GM21423 (cell line): Measurements from ENCODE around the gene RSPO1.

ENCODE experiments used
- ATAC-seq: cut with Tn5 transposase; IDR thresholded peaks from one replicate; pipeline ENCODE4 v1.9.1; 2021; ENCODE audit warnings: mild to moderate bottlenecking, moderate library complexity; ENCODE audit not compliant: unreplicated experiment

Gene RSPO1

GRCh38 chr1:37657620-37658412 is 23.1 kb upstream of the RSPO1 start:
- ATAC-seq: no peak

GRCh38 chr1:37656881-37657280 is 22.2 kb upstream of the RSPO1 start:
- no peak for ATAC-seq

DNA sequence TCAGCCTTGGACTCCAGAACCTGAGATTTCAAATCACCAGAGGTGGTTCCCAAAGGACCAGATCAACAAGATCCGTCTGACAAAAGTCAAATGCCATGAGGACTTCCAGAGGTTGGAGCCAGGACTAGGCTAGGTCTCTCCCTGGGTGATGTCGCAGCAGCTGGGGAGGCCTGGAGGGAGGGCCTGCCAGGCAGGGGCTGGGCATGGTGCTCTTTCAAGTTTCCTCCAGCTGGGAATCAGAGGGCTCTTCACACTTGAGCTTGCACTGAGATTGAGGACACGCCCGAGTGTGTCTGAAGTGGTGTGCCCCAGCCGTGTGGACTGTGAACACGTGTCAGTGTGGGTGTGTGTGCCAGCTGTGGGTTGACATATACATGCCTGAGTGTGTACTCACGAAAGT is 21.3 kb upstream of the RSPO1 start:
- ATAC-seq: no peak

DNA sequence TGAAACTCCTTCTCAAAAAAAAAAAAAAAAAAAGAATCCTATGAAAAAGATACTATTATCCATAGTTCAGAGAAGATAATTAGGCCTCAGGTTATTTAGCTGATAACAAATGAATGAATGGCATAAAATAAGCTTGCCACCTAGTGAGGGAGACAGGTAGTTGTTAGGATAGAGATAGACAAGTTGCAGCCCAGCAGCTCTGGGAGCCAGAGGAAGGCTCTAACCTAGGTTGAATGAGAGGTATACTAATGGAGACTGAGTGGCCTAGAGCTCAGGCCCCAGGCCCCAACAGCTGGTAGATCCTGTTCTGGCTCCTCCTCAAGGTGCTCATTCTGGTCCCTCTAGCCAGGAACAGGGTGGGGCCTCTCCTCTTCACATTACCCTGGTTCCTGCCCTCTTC is 20.6 kb upstream of the RSPO1 start:
- no peak for ATAC-seq

DNA sequence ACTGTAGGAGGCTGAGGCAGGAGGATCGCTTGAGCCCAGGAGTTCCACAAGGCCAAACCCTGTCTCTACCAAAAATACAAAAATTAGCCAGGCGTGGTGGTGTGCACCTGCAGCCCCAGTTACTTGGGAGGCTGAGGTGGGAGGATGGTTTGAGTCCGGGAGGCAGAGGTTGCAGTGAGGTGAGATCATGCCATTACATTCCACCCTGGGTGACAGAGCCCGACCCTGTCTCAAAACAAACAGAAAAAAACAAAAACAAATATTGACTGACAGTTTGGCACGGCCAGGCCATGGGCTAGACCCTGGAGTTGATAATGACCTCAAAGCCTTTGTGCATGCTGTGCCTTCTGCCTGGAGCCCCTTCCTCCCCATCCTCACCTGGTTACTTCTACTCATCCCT is 19.2 kb upstream of the RSPO1 start:
- ATAC-seq: no peak

DNA sequence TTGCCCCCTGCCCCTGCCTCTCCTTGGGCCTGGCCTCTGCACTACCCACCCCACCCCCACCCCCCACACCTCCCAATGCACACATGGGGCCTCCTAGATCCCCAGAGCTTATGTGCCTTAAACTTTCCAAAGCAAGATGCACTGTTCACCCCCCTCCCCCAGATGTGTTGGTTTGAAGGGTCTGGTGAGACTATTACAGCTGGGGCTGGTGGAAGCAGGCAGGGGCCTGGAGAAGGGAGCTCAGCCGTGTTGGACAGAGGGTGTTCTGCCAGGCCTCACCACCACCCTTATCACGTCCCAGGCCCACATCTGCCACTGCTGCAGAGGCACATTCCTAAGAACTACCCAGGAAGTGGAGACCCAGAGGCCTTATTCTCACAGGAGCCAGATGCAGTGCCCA is 18.3 kb upstream of the RSPO1 start:
- ATAC-seq: no peak

DNA sequence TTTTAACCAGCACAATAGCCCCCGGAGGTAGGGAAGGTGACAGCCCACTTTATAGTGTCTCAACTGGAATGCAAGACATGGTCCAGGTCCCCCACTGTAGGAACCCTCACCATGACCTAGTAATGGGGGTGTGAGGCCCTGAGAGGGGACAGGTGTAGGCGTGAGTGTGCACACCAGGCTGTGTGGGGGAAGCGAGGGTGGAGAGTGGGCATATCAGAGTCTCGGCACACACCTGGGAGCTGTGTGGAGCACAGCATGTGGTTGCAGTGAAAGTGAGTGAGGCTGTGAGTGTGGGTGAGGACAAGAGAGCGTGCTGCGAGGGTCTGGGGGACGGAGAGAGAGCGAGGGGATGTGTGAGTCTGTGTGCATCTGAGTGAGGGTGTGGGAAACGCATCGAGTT is 17.1 kb upstream of the RSPO1 start:
- ATAC-seq: no peak

DNA sequence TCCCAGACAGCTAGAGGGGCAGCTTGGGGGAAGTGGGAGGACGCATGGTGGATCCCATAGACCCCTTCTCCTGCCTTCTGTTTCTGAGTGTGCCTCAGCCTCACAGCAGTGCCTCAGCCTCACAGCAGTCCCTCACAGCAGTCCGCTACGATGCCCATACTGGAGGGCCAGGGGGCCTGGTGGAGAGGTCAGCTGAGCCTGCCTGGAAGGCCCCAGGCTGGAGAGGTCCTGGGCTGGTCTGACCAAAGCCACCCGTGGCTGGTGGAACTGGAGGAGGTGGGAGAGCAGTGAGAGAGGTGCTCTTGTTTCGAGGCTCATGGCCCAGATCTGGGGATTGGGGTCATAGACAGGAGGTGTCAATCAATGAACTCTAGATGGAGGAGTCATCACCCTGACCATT is 16.0 kb upstream of the RSPO1 start:
- ATAC-seq: no peak

DNA sequence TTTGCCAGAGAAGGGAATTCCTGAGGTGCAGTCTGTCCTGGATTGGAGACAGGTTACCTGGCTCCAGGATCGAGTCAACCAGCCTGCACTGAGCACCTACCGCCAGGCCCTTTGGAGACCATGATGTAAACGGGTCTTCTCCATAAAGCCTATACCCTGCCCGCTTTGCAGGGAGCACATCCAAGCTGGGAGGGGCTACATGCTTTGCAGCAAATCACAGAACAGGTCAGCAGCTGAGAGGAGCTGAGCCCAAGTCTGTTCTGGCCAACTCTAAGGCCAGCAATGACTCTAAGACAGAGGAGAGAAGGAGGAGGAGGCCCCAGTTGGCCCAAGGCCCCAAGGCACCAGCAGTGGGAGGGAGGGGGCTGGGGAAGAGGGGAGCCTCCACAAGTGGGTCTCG is 15.5 kb upstream of the RSPO1 start:
- no peak for ATAC-seq

DNA sequence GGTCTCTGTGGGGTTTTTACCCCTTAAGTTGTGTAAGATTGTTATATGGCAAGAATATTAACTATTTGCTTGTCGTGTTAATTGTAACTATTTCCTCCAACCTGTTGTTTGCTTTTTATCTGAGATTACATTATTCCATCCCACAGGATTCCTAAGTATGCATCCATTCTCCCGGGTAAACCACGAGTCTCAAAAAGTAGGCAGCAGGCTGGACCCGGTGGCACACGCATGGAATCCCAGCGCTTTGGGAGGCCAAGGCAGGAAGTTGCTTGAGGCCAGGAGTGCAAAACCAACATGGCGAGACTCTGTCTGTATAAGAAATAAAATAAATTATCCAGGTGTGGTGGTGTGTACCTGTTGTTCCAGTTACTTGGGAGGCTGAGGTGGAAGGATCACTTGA is 12.6 kb upstream of the RSPO1 start:
- ATAC-seq: no peak

GRCh38 chr1:37641059-37641458 is 6.4 kb upstream of the RSPO1 start:
- ATAC-seq: no peak

DNA sequence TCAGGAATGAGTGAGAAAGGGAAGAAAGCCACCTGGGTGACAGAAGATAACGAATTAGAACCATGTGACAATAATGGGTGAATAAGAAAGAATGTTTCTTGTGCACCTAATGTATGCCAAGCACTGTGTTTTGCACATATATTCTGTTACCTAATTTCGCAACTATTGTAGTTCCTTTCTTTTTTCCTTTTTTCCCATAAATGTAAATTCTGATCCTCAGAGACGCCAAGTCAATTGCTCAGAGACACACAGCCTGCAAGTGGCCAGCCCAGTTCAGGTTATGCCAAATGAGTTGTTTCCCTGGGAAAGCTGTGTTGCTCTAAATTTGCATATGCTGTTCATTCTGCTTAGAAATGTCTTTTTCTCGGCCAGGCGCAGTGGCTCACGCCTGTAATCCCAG is 1.7 kb upstream of the RSPO1 start:
- no peak for ATAC-seq

GRCh38 chr1:37634992-37635902 is 555 bp upstream of the RSPO1 start:
- ATAC-seq: no peak

DNA sequence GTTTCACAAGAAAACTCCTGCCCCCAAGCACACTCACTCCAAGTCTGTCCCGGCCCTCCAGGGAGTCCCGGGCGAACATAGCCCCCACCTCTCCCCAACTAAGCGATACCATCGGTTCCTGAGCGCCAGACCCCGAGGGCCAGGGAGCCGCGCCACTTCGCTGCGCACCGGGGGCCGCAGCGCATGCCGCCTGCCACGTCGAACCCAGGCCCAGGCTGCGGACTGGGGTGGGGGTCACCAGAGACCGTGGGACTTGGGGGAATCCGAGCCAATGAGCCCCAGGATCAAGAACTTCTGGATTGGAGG is 801 bp downstream of the RSPO1 start:
- no peak for ATAC-seq

GRCh38 chr1:37633040-37633937 is 1.4 kb downstream of the RSPO1 start:
- no peak for ATAC-seq

GRCh38 chr1:37631036-37631435 is 3.7 kb downstream of the RSPO1 start:
- ATAC-seq: no peak

DNA sequence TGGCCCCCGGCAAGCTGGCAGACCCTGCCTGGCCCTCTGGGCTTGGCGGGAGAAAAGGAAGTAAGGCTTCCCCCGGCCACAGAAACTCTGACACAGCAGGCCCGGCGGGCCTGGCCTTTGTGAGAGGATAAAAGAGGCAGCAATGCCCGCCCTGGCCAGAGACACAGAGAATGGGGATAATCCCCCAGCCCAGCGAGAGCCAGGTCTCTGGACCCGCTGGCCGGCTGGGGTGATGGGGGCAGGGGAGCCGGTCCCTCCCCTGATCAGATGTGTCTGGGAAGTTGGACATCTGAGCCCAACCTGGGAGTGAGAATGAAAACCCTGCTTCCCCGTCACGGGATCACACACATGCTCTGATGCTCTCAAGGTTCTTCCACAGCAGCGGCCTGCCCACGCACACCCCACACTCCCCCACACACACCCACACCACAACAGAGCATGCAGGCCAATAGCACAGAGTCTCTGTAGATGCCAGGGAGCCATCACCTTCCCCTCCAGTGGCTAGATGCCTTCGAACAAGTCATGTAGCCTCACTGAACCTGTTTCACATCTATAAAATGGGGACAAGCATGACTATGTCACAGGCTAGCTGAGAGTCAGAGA is 4.2 kb downstream of the RSPO1 start:
- ATAC-seq: no peak

DNA sequence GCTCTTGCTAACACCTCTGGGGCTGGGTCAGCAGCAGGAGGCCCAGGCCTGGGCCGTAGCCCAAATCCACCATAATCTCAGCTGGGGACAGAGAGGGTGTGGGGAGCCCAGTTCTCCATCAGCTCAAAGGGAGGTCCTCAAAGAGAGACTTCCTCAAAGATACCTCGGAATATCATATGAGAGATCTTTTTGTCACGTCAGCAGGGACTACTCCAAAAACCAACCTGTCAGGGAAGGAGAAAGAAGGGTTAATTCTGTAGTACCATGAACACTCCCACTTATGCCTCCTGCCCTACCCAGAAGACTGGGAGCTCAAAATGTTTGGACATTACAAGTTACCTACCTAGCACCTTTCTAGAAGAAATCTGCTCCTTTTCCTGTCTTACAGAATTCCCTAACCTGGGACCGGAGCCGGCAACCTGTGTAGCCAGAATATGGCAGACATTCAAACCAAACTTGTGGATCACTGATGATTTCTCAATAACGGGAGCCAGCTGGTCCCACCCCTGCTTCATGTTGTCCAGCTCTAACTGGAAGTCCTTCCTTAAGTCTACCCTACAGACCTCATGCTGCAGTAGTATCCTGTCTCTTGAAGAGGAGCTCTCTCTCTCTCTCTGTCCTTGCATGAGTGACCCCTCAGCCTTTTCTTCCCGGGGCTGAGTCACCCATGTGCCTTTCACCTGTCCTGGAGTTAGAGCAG is 4.8 kb downstream of the RSPO1 start:
- ATAC-seq: no peak

- no peak for ATAC-seq
These were observed 5.7 kb downstream of the RSPO1 start for GRCh38 chr1:37629008-37629407.

DNA sequence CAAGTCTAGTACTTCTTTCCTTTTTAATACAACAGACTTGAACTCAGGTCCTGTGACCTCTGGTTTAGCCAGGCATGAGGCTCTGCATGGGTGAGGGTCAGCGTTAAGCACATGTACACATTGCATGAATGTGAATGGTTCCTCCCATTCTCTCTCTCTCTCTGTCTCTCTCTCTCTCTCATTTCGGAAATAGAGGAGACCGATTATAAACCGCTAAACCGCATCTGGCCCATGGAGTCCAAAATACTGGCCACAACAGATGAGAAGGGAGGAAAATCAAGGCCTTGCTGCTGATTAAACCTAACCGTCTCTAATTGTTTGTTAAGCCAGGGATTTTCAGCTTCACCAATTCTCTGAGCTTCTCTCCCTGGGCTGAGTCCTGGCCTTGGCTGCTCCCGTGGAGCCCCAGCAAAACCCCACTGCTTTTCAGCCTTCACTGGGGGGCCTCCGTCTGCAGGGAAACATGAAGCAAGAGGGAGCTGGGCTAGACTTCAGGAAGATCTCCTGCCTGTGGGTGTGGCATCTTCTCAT is 6.6 kb downstream of the RSPO1 start:
- ATAC-seq: no peak
